ENCODE results near the gene ZNF3.

ZNF3 gene

GRCh38 chr7:100065452-100066186 is 15.9 kb downstream of the ZNF3 start:
- DNase-seq (ENCODE audit: low spot score in 2 of 2) (no peak), ATAC-seq (ENCODE audit: low read depth) (no peak)
- Mint-ChIP-seq H3K4me1 (no peaks in the 10 kb centered on the region), H3K27ac (no peak overlapping the region), H3K27me3 (no peaks in the 10 kb centered on the region), H3K4me3 (no peak overlapping the region), H3K9me3 (no peaks in the 10 kb centered on the region), H3K36me3 (peaks cover 18% of the 10 kb centered on the region)

- Mint-ChIP-seq H3K27ac (no peak overlapping the region), H3K4me3 (no peak overlapping the region), H3K9me3 (no peaks in the 10 kb centered on the region), H3K4me1 (peaks cover 3% of the 10 kb centered on the region), H3K36me3 (peaks cover 11% of the 10 kb centered on the region), H3K27me3 (no peaks in the 10 kb centered on the region)
- ATAC-seq (ENCODE audit: low read depth), result no peak
- no peak for DNase-seq (ENCODE audit: low spot score in 2 of 2)
These were observed 17.4 kb downstream of the ZNF3 start for GRCh38 chr7:100064162-100064561.

DNA sequence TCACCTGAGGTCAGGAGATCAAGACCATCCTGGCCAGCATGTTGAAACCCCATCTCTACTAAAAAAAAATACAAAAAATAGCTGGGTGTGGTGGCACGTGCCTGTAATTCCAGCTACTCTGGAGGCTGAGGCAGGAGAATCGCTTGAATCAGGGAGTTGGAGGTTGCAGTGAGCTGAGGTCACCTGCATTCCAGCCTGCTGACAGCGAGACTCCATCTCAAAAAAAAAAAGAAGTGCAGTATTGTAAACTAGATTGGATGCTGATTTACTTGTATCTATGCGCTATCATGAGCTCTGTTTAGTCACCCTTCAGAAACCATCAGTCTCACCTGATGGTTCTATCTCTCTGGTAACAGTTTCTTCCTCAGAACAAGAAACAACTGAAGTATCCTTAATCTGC is 18.1 kb downstream of the ZNF3 start:
- Mint-ChIP-seq H3K27me3 (no peaks in the 10 kb centered on the region), H3K27ac (no peak overlapping the region), H3K4me3 (no peak overlapping the region), H3K36me3 (peaks cover 11% of the 10 kb centered on the region), H3K9me3 (no peaks in the 10 kb centered on the region), H3K4me1 (peaks cover 5% of the 10 kb centered on the region)
- no peak for DNase-seq (ENCODE audit: low spot score in 2 of 2)
- no peak for ATAC-seq (ENCODE audit: low read depth)

DNA sequence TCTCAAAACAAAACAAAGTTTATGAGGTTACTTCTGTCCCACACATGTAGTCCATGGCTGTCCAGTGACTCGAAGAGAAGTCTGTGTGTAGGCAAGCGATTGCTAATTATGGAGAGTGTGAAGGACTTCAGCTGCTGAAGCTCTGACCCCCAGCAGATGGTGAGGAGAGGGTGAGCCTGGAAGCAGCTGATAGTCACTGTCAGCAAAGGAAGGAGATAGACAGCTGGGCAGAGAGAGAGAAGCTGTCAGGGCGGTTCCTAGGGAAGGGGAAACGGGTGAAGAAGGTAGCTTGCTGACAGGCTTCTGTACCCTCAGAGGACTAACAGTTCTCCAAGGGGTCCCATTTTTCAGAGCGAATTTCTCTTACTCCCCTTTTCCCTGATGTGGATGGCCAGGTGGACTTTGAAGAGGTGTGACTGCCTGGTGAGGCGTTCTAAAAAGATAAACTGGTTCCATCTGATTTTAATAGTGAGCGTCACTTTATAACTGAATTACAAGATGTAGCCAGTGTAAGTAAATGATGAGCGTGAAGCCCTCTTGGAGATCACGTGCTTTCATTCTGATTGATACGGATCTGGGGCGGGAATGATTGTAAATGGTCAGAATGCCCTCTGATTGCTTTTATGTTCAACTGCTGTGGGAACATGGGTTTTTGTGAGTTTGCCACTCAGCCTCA is 19.9 kb downstream of the ZNF3 start:
- DNase-seq (ENCODE audit: low spot score in 2 of 2) (no peak), ATAC-seq (ENCODE audit: low read depth) (no peak)
- Mint-ChIP-seq H3K4me3 (no peak overlapping the region), H3K36me3 (peaks cover 10% of the 10 kb centered on the region), H3K9me3 (no peaks in the 10 kb centered on the region), H3K4me1 (peaks cover 7% of the 10 kb centered on the region), H3K27me3 (no peaks in the 10 kb centered on the region), H3K27ac (no peak overlapping the region)

- no peaks in the 10 kb centered on the region for H3K27me3 Mint-ChIP-seq
- peaks cover 7% of the 10 kb centered on the region for H3K4me1 Mint-ChIP-seq
- peaks cover 10% of the 10 kb centered on the region for H3K36me3 Mint-ChIP-seq
- H3K9me3 Mint-ChIP-seq, result no peaks in the 10 kb centered on the region
- DNase-seq (ENCODE audit: low spot score in 2 of 2) (no peak), ATAC-seq (ENCODE audit: low read depth) (peak; percentile 91)
- peak overlapping the region; percentile 67 for H3K27ac Mint-ChIP-seq
- H3K4me3 Mint-ChIP-seq, result no peak overlapping the region
These were observed 22.2 kb downstream of the ZNF3 start for GRCh38 chr7:100059251-100059739.

DNA sequence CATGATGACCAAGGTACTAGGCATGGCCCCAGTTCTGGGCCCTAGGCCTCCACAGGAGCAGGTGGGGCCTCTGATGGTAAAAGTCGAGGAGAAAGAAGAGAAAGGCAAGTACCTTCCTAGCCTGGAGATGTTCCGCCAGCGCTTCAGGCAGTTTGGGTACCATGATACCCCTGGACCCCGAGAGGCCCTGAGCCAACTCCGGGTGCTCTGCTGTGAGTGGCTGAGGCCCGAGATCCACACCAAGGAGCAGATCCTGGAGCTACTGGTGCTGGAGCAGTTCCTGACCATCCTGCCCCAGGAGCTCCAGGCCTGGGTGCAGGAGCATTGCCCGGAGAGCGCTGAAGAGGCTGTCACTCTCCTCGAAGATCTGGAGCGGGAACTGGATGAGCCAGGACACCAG is 24.5 kb downstream of the ZNF3 start:
- DNase-seq (ENCODE audit: low spot score in 2 of 2) (no peak), ATAC-seq (ENCODE audit: low read depth) (no peak)
- Mint-ChIP-seq H3K27ac (no peak overlapping the region), H3K4me3 (no peak overlapping the region), H3K9me3 (no peaks in the 10 kb centered on the region), H3K27me3 (no peaks in the 10 kb centered on the region), H3K4me1 (peaks cover 10% of the 10 kb centered on the region), H3K36me3 (peaks cover 7% of the 10 kb centered on the region)

DNA sequence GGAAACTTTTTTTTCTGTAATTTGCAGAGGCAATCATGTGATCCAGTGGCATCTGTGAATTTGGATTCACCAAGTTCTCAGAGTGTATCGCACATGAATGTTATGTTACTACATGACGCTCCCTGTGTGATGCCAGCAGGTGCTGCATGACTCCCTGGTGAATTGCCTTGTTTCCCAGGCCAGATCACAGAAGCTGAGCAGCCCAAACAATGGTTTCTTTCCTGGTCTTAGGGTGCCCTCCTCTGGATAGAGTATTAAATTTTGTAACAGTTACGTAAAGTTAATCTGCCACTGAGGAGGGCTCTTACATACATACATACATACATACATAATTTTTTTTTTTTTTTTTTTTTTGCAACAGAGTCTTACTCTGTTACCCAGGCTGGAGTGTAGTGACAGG is 28.3 kb downstream of the ZNF3 start:
- peaks cover 1% of the 10 kb centered on the region for H3K36me3 Mint-ChIP-seq
- DNase-seq (ENCODE audit: low spot score in 2 of 2) (no peak), ATAC-seq (ENCODE audit: low read depth) (no peak)
- H3K9me3 Mint-ChIP-seq, result no peaks in the 10 kb centered on the region
- no peaks in the 10 kb centered on the region for H3K27me3 Mint-ChIP-seq
- peaks cover 15% of the 10 kb centered on the region for H3K4me1 Mint-ChIP-seq
- no peak overlapping the region for H3K27ac Mint-ChIP-seq
- no peak overlapping the region for H3K4me3 Mint-ChIP-seq

DNA sequence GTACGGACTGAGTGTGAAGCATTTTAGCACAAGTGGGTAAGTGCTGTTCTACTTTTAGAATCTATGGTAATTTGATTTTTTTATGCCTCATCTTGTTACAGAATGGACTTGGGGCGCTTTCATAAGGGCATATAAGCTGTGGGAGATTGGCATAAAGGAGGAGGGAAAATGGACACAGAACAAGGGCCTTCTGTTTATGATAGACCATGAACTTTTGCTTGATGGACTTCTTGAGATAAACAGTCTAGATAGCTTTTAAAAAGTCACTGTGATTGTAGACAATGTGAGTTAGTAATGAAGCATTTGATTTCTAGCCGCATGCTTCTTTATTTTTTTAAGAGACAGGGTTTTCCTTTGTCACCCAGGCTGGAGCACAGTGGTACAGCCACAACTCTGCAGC is 29.9 kb downstream of the ZNF3 start:
- DNase-seq (ENCODE audit: low spot score in 2 of 2), result no peak
- Mint-ChIP-seq H3K4me3 (peak overlapping the region; percentile 28), H3K36me3 (no peaks in the 10 kb centered on the region), H3K27me3 (no peaks in the 10 kb centered on the region), H3K4me1 (peaks cover 13% of the 10 kb centered on the region), H3K27ac (no peak overlapping the region), H3K9me3 (no peaks in the 10 kb centered on the region)
- ATAC-seq (ENCODE audit: low read depth), result no peak

GRCh38 chr7:100049441-100050291 is 31.9 kb downstream of the ZNF3 start, which contains the start of gene ZSCAN21:
Gene ZSCAN21, plus strand, starts transcription at chr7:100049774. Its CDS starts 7,233 bp downstream, at chr7:100057007.
- H3K27ac Mint-ChIP-seq, result peak within 1 kb of the TSS; percentile 96
- no peaks in the 10 kb centered on the region for H3K36me3 Mint-ChIP-seq
- peak; percentile 90 for ATAC-seq (ENCODE audit: low read depth)
- H3K4me3 Mint-ChIP-seq, result peak within 1 kb of the TSS; percentile 94
- DNase-seq (ENCODE audit: low spot score in 2 of 2), result peak; percentile 78 to 86
- no peaks in the 10 kb centered on the region for H3K27me3 Mint-ChIP-seq
- H3K9me3 Mint-ChIP-seq, result no peaks in the 10 kb centered on the region
- peaks cover 15% of the 10 kb centered on the region for H3K4me1 Mint-ChIP-seq

DNA sequence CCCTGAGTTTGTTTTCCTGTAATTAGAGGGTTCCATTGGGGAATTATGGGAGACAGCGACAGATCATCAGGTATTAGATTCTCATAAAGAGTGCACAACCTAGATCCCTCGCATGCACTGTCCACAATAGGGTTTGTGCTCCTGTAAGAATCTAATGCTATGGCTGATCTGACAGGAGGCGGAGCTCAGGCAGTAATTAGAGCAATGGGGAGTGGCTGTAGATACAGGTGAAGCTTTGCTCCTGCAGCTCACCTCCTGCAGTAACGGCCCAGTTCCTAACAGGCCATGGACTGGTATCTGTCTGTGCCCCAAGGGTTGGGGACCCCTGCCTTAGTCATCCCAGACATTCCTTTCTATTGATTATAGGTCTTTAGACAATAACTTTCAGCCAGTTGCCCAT is 32.8 kb downstream of the ZNF3 start:
- Mint-ChIP-seq H3K36me3 (no peaks in the 10 kb centered on the region), H3K4me1 (peaks cover 16% of the 10 kb centered on the region), H3K27ac (peak overlapping the region; percentile 96), H3K9me3 (no peaks in the 10 kb centered on the region), H3K27me3 (no peaks in the 10 kb centered on the region), H3K4me3 (peak overlapping the region; percentile 45)
- DNase-seq (ENCODE audit: low spot score in 2 of 2), result no peak
- no peak for ATAC-seq (ENCODE audit: low read depth)

GRCh38 chr7:100044718-100045117 is 36.8 kb downstream of the ZNF3 start:
- peak; percentile 44 for ATAC-seq (ENCODE audit: low read depth)
- Mint-ChIP-seq H3K27me3 (no peaks in the 10 kb centered on the region), H3K9me3 (no peaks in the 10 kb centered on the region), H3K36me3 (no peaks in the 10 kb centered on the region), H3K4me3 (peak overlapping the region; percentile 63), H3K27ac (no peak overlapping the region), H3K4me1 (peaks cover 7% of the 10 kb centered on the region)
- peak in 1 of 2 donors; percentile 24 for DNase-seq (ENCODE audit: low spot score in 2 of 2)

GRCh38 chr7:100040575-100040974 is 40.9 kb downstream of the ZNF3 start:
- no peak overlapping the region for H3K27ac Mint-ChIP-seq
- ATAC-seq (ENCODE audit: low read depth) (no peak), DNase-seq (ENCODE audit: low spot score in 2 of 2) (no peak)
- no peaks in the 10 kb centered on the region for H3K9me3 Mint-ChIP-seq
- no peaks in the 10 kb centered on the region for H3K27me3 Mint-ChIP-seq
- peaks cover 2% of the 10 kb centered on the region for H3K36me3 Mint-ChIP-seq
- no peak overlapping the region for H3K4me3 Mint-ChIP-seq
- peaks cover 7% of the 10 kb centered on the region for H3K4me1 Mint-ChIP-seq

GRCh38 chr7:100038326-100038725 is 43.2 kb downstream of the ZNF3 start:
- Mint-ChIP-seq H3K27me3 (no peaks in the 10 kb centered on the region), H3K36me3 (peaks cover 13% of the 10 kb centered on the region)

DNA sequence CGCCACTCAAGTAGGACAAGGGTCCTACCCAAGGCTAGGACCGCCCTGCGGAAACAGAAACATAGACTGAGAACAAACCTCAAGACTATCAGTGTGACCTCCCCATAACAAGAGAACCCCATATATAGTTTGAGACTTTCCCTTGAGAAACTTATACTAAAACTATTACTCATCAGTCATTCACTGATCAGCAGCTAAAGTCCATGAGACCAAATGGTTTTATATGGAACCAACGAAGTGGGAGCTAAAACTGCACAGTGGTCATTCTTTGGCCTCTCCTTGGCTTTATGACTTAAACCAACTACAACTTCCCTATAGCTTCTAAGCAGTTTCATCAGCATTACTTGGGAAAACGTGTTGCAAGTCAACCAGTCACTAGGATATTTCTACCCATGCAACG is 45.6 kb downstream of the ZNF3 start:
- H3K27ac Mint-ChIP-seq, result no peak overlapping the region
- no peaks in the 10 kb centered on the region for H3K27me3 Mint-ChIP-seq
- no peaks in the 10 kb centered on the region for H3K9me3 Mint-ChIP-seq
- no peak overlapping the region for H3K4me3 Mint-ChIP-seq
- H3K36me3 Mint-ChIP-seq, result peaks cover 24% of the 10 kb centered on the region
- ATAC-seq (ENCODE audit: low read depth), result no peak
- no peak for DNase-seq (ENCODE audit: low spot score in 2 of 2)
- H3K4me1 Mint-ChIP-seq, result peaks cover 3% of the 10 kb centered on the region

More at GRCh38 chr7:100038326-100038725, 43.2 kb downstream of the ZNF3 start:
- ATAC-seq (ENCODE audit: low read depth) (no peak), DNase-seq (ENCODE audit: low spot score in 2 of 2) (no peak)
- no peaks in the 10 kb centered on the region for H3K9me3 Mint-ChIP-seq
- H3K27ac Mint-ChIP-seq, result no peak overlapping the region
- no peak overlapping the region for H3K4me3 Mint-ChIP-seq
- H3K4me1 Mint-ChIP-seq, result peaks cover 3% of the 10 kb centered on the region

All from memory B cell (primary cell).